Activated B cell treated with CpG ODN at 0.5 μM for 24 hours (primary cell): ENCODE results near the gene ZNF687. TPM values are rescaled to one million over a fixed set of nuclear protein-coding genes. Genes with fewer than 3 reads are reported as not detected.
A peak's percentile ranks its signal among the peaks of the same experiment; 100 is the strongest.

Experiments
- ATAC-seq: fragments of 200-7000 bp; cut with Tn5 transposase; one replicate; pipeline ENCODE4 v1.10.0; 2021; ENCODE audit warnings: low read depth, mild to moderate bottlenecking, moderate library complexity
- CTCF ChIA-PET: fragments of 350-600 bp; sonication (Branson Sonifier 250); formaldehyde crosslinking; loops from one replicate; lab custom pipeline; 2021; ENCODE audit warnings: antibody characterized with exemption; lab: Charles Lee
- POLR2A ChIA-PET: fragments of 350-600 bp; sonication (Branson Sonifier 250); formaldehyde crosslinking; loops from one replicate; lab custom pipeline; 2021; ENCODE audit warnings: antibody characterized with exemption; lab: Charles Lee
- DNase-seq: peaks from one replicate; pipeline ENCODE4 v3.0.0; 2022
- H3K27ac Mint-ChIP-seq: one replicate; pipeline ENCODE4 v1.8.0; 2020; ENCODE audit warnings: mixed read lengths
- H3K27me3 Mint-ChIP-seq: one replicate; pipeline ENCODE4 v1.8.0; 2021; ENCODE audit warnings: mixed read lengths
- H3K36me3 Mint-ChIP-seq: one replicate; pipeline ENCODE4 v1.8.0; 2021; ENCODE audit warnings: low read depth, mixed read lengths
- H3K4me1 Mint-ChIP-seq: one replicate; pipeline ENCODE4 v1.8.0; 2021; ENCODE audit warnings: mixed read lengths
- H3K4me3 Mint-ChIP-seq: one replicate; pipeline ENCODE4 v1.8.0; 2020; ENCODE audit warnings: mild to moderate bottlenecking, mixed read lengths
- H3K9me3 Mint-ChIP-seq: one replicate; pipeline ENCODE4 v1.8.0; 2020; ENCODE audit warnings: mixed read lengths
- CTCF ChIP-seq: fragments of 200-600 bp; IDR thresholded peaks from one replicate; pipeline ENCODE4 v1.8.0; 2022; ENCODE audit warnings: antibody characterized with exemption, mild to moderate bottlenecking
- intact Hi-C: fragments of 100-400 bp; cut with micrococcal nuclease; formaldehyde crosslinking; loops from one replicate; pipeline ENCODE4 v1.15.1; 2024
- total RNA-seq: library from RNA; stranded (reverse); gene quantifications from 2 replicates; pipeline ENCODE4 v1.2.3, GENCODE V29; 2022

ZNF687 gene
- total RNA-seq, 1 donor from 2014 or later: 40.3 TPM

DNA sequence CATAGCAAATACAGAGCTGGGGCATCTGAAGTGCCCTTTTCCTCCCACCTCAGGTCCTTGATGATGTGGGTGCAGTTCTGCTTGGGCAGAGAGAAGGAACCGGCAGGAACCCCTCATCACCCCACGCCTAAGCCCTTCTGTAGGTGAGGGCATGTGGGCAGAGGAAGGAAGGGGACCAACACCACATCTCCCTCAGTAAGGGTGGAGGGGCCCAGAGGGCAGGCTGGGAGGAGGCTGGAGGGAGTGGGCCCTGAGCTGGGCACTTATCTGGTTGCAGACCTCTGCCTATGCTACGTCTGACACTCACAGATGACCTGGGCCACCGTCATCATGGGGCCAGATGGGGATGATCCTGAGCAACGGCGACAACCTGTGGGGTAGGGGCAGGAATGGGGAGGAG, 11.0 kb downstream of the ZNF687 start:
- Mint-ChIP-seq H3K27me3 (no peaks in the 10 kb centered on the region), H3K36me3 (peaks cover 88% of the 10 kb centered on the region), H3K4me3 (no peak overlapping the region), H3K9me3 (no peaks in the 10 kb centered on the region), H3K4me1 (peaks cover 13% of the 10 kb centered on the region), H3K27ac (peak overlapping the region; percentile 65)
- intact Hi-C loops: no loop called here
- DNase-seq (no peak), ATAC-seq (no peak)
- TF ChIP-seq CTCF: no peak
- CTCF ChIA-PET: no interaction called here
- POLR2A ChIA-PET: interaction anchor here (0.7 to 0.9 kb wide), 2 partner anchors 10 to 39 kb away, joined by 4 read pairs; partner anchors contain the start of gene PSMD4

GRCh38 chr1:151294742-151295462, 12.8 kb downstream of the ZNF687 start:
- TF ChIP-seq CTCF: no peak
- Mint-ChIP-seq H3K4me1 (peaks cover 7% of the 10 kb centered on the region), H3K27ac (no peak overlapping the region), H3K27me3 (no peaks in the 10 kb centered on the region), H3K4me3 (no peak overlapping the region), H3K9me3 (no peaks in the 10 kb centered on the region), H3K36me3 (peaks cover 89% of the 10 kb centered on the region)
- no peak for ATAC-seq
- ChIA-PET POLR2A (interaction anchor here (0.6 to 1.6 kb wide), 3 partner anchors 13 to 40 kb away, joined by 3 to 6 read pairs (median 4); partner anchors contain the start of genes PSMD4 and ZNF687), CTCF (interaction anchor here (0.6 to 0.9 kb wide), 2 partner anchors 22 to 124 kb away, joined by 3 read pairs; no protein-coding TSS in a partner anchor)
- DNase-seq: no peak
- intact Hi-C loops: no loop called here

DNA sequence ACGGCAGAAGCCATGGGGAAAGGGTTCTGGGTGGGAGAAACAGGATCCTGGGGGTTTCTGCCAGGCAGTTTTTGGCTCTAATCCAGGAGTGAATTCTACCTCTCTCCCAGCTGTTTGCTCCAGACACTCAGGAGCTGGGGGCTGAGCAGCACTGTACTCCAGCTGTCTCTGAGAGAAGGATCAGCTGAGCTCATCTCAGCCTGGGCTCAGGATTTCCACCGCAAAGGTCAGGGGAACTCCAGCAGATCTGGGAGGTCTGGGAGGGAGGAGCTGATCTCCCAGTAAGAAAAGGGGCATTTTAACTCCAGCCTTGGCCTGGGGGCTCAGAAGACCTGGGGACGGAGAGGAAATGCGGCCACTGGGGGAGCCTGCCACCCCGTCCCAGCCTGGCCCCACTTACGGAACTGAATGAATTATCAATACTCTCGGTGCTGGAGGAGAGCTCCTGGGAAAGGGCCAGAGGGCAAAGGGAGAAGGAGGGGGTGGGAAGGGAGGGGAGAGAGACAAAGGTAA, 27.8 kb downstream of the ZNF687 start:
- CTCF ChIA-PET: interaction anchor here (0.7 to 3.1 kb wide), 5 partner anchors 9 to 103 kb away, joined by 3 to 16 read pairs (median 3); no protein-coding TSS in a partner anchor
- Mint-ChIP-seq H3K36me3 (peaks cover 96% of the 10 kb centered on the region), H3K9me3 (no peaks in the 10 kb centered on the region), H3K4me3 (no peak overlapping the region), H3K27ac (no peak overlapping the region), H3K4me1 (peaks cover 21% of the 10 kb centered on the region), H3K27me3 (no peaks in the 10 kb centered on the region)
- POLR2A ChIA-PET: interaction anchor here (1.1 to 2.1 kb wide), 4 partner anchors 11 to 38 kb away, joined by 3 to 11 read pairs (median 4); partner anchors contain the start of genes PI4KB and RFX5
- TF ChIP-seq CTCF: no peak
- DNase-seq (no peak), ATAC-seq (no peak)
- intact Hi-C loops: no loop called here

- intact Hi-C loops: no loop called here
- peaks cover 21% of the 10 kb centered on the region for H3K4me1 Mint-ChIP-seq
- DNase-seq: no peak
- H3K9me3 Mint-ChIP-seq: no peaks in the 10 kb centered on the region
- H3K4me3 Mint-ChIP-seq: no peak overlapping the region
- POLR2A ChIA-PET: interaction anchor here (1.1 to 2.1 kb wide), 7 partner anchors 10 to 89 kb away, joined by 3 to 11 read pairs (median 4); partner anchors contain the start of genes PI4KB, PSMB4 and PSMD4
- no peak for ATAC-seq
- TF ChIP-seq CTCF: no peak
- CTCF ChIA-PET: interaction anchor here (1.3 to 3.1 kb wide), 3 partner anchors 10 to 90 kb away, joined by 3 to 16 read pairs (median 14); no protein-coding TSS in a partner anchor
- no peaks in the 10 kb centered on the region for H3K27me3 Mint-ChIP-seq
- peaks cover 95% of the 10 kb centered on the region for H3K36me3 Mint-ChIP-seq
- H3K27ac Mint-ChIP-seq: no peak overlapping the region
Measured at GRCh38 chr1:151311011-151311410, 28.9 kb downstream of the ZNF687 start.
